HepG2 (cell line): ENCODE results near the gene ZNF816. TPM values are rescaled to one million over a fixed set of nuclear protein-coding genes. Genes with fewer than 3 reads are reported as not detected.

Source experiments
- GZF1 ChIP-seq: sonication (generic); formaldehyde crosslinking; IDR thresholded peaks from 2 replicates; pipeline ENCODE4 v1.5.1; 2020; ENCODE audit warnings: mild to moderate bottlenecking, missing genetic modification reagents
- MTA1 ChIP-seq: sonication (generic); formaldehyde crosslinking; IDR thresholded peaks from 2 replicates; pipeline ENCODE4 v1.4.0; 2020; ENCODE audit warnings: missing genetic modification reagents, mild to moderate bottlenecking, borderline replicate concordance
- MYC ChIP-seq: sonication (generic); formaldehyde crosslinking; IDR thresholded peaks from 2 replicates; pipeline ENCODE4 v1.9.0; 2021; ENCODE audit warnings: missing genetic modification reagents, borderline replicate concordance
- NCOA5 ChIP-seq: sonication (generic); formaldehyde crosslinking; IDR thresholded peaks from 2 replicates; pipeline ENCODE4 v1.4.0; 2020; ENCODE audit warnings: missing genetic modification reagents
- RXRB ChIP-seq: IDR thresholded peaks from 2 replicates; pipeline ENCODE4 v1.6.1; 2016; ENCODE audit warnings: borderline replicate concordance, missing genetic modification reagents, missing compliant biosample characterization
- SP4 ChIP-seq: sonication (generic); formaldehyde crosslinking; IDR thresholded peaks from 2 replicates; pipeline ENCODE4 v1.8.1; 2023; ENCODE audit warnings: mild to moderate bottlenecking, missing genetic modification reagents
- ZNF274 ChIP-seq: sonication (generic); formaldehyde crosslinking; IDR thresholded peaks from 2 replicates; pipeline ENCODE4 v1.5.1; 2020; ENCODE audit warnings: mild to moderate bottlenecking, missing genetic modification reagents
- ZNF556 ChIP-seq: sonication (generic); formaldehyde crosslinking; IDR thresholded peaks from 2 replicates; pipeline ENCODE4 v1.4.0; 2020; ENCODE audit warnings: mild to moderate bottlenecking, missing genetic modification reagents, borderline replicate concordance
- ZNF557 ChIP-seq: sonication (generic); formaldehyde crosslinking; IDR thresholded peaks from 2 replicates; pipeline ENCODE4 v1.4.0; 2020; ENCODE audit warnings: missing genetic modification reagents
- polyA plus RNA-seq, 8 experiments: library from polyadenylated mRNA; depleted of rRNA in 3 of 8; stranded (reverse) in 7 of 8; unstranded in 1 of 8; fragments of >200 nt; fragmentation: Illumina TruSeq in 4 of 8; extraction: Trizol in 4 of 8; gene quantifications; 2 replicates each; pipeline versions ENCODE4 v1.2.1 to v1.2.3, GENCODE V29; 2011 to 2016; ENCODE audit warnings: low read depth in 4 of 8, missing spikeins in 1 of 8, mixed read lengths in 1 of 8; ENCODE audit not compliant: insufficient read depth in 1 of 8
- total RNA-seq, 5 experiments: library from RNA; depleted of rRNA; stranded (reverse); fragments of >200 nt; fragmentation: Illumina TruSeq; extraction: Trizol; gene quantifications; 2 replicates each; pipeline ENCODE4 v1.2.3, GENCODE V29; 2016; ENCODE audit warnings: low read depth in 1 of 5
- TF ChIP-seq, protein P1 (sequence below): IDR thresholded peaks from 2 replicates; pipeline ENCODE4 v1.6.1; 2012; ENCODE audit warnings: inconsistent platforms
- TF ChIP-seq, protein P2 (sequence below): IDR thresholded peaks from 2 replicates; pipeline ENCODE4 v1.6.1; 2016
- TF ChIP-seq, protein P3 (sequence below): sonication (generic); formaldehyde crosslinking; IDR thresholded peaks from 2 replicates; pipeline ENCODE4 v1.5.1; 2020; ENCODE audit warnings: mild to moderate bottlenecking, missing genetic modification reagents, moderate library complexity
- TF ChIP-seq, protein P4 (sequence below): sonication (generic); formaldehyde crosslinking; IDR thresholded peaks from 2 replicates; pipeline ENCODE4 v1.4.0; 2020; ENCODE audit warnings: mild to moderate bottlenecking, missing genetic modification reagents
- TF ChIP-seq, protein P5 (sequence below): sonication (generic); formaldehyde crosslinking; conservative IDR thresholded peaks from 2 replicates; pipeline ENCODE4 v1.8.0; 2022; ENCODE audit warnings: mild to moderate bottlenecking, moderate library complexity, missing genetic modification reagents
- TF ChIP-seq, protein P6 (sequence below): sonication (generic); formaldehyde crosslinking; IDR thresholded peaks from 2 replicates; pipeline ENCODE4 v1.5.1; 2020; ENCODE audit warnings: mild to moderate bottlenecking, moderate library complexity, missing genetic modification reagents

The ZNF816 gene
- total and polyA plus RNA-seq, 2 of the 13 experiments (the other 11 are each of a cell fraction or from before 2014, with no cell fraction given): 5.2 to 14.1 TPM

DNA sequence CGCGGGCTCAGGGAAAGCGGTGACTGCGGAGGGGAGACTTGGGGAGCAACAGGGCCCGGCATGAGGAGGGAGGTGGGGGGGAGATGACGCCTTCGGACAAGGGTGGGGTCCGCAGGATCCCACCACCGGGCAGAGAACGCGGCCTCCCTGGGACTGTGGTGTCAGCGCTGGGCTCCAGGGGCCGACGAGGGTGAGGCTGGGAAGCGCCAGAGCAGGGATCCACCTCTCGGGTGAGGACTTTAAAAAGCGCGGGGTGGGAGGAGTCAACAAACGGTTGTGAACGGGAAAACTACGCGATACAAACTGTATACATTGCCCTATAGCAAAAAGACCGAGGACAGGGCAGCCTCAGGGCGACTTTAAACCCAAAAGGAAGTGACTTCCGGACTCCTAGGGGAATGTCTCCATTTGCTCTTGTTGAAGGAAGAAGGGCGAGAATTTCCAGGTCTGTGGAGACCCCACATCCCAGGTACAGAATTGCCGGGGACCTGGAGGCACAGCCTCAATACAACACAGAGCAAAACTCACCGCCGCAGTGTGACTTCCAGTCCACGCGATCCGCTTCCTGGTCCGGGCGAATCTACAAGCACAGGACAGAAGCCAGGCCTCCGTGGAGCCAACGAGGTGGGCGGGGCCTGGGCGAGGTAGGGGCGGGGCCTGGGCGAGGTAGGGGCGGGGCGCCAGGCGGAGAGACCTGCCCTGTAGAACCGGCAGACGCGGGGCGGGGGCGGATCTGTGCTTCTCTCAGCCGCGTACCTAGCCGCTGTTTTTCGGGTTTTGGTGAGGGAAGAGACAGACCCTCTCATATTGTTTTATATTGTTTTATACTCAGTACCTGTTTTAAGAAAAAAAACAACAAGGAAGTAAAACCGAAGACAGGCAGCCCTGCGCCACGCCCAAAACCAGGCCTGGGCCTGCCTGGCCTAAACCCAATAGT, 39.6 kb downstream of the ZNF816 start, which contains the start of gene ZNF888 (continued):
- TF ChIP-seq, protein P1, sequence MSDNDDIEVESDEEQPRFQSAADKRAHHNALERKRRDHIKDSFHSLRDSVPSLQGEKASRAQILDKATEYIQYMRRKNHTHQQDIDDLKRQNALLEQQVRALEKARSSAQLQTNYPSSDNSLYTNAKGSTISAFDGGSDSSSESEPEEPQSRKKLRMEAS: 0 out of 2 replicates have a peak, but pooled peaks have one; percentile 6
- TF ChIP-seq, protein P2, sequence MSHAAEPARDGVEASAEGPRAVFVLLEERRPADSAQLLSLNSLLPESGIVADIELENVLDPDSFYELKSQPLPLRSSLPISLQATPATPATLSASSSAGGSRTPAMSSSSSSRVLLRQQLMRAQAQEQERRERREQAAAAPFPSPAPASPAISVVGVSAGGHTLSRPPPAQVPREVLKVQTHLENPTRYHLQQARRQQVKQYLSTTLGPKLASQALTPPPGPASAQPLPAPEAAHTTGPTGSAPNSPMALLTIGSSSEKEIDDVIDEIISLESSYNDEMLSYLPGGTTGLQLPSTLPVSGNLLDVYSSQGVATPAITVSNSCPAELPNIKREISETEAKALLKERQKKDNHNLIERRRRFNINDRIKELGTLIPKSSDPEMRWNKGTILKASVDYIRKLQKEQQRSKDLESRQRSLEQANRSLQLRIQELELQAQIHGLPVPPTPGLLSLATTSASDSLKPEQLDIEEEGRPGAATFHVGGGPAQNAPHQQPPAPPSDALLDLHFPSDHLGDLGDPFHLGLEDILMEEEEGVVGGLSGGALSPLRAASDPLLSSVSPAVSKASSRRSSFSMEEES (CRISPR knock-in tag): 0 out of 2 replicates have a peak, but pooled peaks have one; percentile 5
- TF ChIP-seq, protein P3, sequence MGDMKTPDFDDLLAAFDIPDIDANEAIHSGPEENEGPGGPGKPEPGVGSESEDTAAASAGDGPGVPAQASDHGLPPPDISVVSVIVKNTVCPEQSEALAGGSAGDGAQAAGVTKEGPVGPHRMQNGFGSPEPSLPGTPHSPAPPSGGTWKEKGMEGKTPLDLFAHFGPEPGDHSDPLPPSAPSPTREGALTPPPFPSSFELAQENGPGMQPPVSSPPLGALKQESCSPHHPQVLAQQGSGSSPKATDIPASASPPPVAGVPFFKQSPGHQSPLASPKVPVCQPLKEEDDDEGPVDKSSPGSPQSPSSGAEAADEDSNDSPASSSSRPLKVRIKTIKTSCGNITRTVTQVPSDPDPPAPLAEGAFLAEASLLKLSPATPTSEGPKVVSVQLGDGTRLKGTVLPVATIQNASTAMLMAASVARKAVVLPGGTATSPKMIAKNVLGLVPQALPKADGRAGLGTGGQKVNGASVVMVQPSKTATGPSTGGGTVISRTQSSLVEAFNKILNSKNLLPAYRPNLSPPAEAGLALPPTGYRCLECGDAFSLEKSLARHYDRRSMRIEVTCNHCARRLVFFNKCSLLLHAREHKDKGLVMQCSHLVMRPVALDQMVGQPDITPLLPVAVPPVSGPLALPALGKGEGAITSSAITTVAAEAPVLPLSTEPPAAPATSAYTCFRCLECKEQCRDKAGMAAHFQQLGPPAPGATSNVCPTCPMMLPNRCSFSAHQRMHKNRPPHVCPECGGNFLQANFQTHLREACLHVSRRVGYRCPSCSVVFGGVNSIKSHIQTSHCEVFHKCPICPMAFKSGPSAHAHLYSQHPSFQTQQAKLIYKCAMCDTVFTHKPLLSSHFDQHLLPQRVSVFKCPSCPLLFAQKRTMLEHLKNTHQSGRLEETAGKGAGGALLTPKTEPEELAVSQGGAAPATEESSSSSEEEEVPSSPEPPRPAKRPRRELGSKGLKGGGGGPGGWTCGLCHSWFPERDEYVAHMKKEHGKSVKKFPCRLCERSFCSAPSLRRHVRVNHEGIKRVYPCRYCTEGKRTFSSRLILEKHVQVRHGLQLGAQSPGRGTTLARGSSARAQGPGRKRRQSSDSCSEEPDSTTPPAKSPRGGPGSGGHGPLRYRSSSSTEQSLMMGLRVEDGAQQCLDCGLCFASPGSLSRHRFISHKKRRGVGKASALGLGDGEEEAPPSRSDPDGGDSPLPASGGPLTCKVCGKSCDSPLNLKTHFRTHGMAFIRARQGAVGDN (CRISPR knock-in tag): peak; percentile 49
- TF ChIP-seq RXRB (CRISPR knock-in tag): peak; percentile 13; the same call in 1 of the 2 replicates
- TF ChIP-seq, protein P4, sequence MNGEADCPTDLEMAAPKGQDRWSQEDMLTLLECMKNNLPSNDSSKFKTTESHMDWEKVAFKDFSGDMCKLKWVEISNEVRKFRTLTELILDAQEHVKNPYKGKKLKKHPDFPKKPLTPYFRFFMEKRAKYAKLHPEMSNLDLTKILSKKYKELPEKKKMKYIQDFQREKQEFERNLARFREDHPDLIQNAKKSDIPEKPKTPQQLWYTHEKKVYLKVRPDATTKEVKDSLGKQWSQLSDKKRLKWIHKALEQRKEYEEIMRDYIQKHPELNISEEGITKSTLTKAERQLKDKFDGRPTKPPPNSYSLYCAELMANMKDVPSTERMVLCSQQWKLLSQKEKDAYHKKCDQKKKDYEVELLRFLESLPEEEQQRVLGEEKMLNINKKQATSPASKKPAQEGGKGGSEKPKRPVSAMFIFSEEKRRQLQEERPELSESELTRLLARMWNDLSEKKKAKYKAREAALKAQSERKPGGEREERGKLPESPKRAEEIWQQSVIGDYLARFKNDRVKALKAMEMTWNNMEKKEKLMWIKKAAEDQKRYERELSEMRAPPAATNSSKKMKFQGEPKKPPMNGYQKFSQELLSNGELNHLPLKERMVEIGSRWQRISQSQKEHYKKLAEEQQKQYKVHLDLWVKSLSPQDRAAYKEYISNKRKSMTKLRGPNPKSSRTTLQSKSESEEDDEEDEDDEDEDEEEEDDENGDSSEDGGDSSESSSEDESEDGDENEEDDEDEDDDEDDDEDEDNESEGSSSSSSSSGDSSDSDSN (CRISPR knock-in tag): peak; percentile 39; the same call in 1 of the 2 replicates
- TF ChIP-seq MTA1 (CRISPR knock-in tag): 0 out of 2 replicates have a peak, but pooled peaks have one; percentile 31
- TF ChIP-seq, protein P5, sequence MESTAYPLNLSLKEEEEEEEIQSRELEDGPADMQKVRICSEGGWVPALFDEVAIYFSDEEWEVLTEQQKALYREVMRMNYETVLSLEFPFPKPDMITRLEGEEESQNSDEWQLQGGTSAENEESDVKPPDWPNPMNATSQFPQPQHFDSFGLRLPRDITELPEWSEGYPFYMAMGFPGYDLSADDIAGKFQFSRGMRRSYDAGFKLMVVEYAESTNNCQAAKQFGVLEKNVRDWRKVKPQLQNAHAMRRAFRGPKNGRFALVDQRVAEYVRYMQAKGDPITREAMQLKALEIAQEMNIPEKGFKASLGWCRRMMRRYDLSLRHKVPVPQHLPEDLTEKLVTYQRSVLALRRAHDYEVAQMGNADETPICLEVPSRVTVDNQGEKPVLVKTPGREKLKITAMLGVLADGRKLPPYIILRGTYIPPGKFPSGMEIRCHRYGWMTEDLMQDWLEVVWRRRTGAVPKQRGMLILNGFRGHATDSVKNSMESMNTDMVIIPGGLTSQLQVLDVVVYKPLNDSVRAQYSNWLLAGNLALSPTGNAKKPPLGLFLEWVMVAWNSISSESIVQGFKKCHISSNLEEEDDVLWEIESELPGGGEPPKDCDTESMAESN (CRISPR knock-in tag): 0 out of 2 replicates have a peak, but pooled peaks have one; percentile 27
- peak; percentile 49; the same call in 1 of the 2 replicates for TF ChIP-seq MYC (CRISPR knock-in tag)
- TF ChIP-seq ZNF274: 0 out of 2 replicates have a peak, but pooled peaks have one; percentile 10
- TF ChIP-seq SP4 (CRISPR knock-in tag): peak; percentile 57
- TF ChIP-seq, protein P6, sequence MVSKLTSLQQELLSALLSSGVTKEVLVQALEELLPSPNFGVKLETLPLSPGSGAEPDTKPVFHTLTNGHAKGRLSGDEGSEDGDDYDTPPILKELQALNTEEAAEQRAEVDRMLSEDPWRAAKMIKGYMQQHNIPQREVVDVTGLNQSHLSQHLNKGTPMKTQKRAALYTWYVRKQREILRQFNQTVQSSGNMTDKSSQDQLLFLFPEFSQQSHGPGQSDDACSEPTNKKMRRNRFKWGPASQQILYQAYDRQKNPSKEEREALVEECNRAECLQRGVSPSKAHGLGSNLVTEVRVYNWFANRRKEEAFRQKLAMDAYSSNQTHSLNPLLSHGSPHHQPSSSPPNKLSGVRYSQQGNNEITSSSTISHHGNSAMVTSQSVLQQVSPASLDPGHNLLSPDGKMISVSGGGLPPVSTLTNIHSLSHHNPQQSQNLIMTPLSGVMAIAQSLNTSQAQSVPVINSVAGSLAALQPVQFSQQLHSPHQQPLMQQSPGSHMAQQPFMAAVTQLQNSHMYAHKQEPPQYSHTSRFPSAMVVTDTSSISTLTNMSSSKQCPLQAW (CRISPR knock-in tag): peak; percentile 12
- no peak for TF ChIP-seq NCOA5 (CRISPR knock-in tag)
- TF ChIP-seq ZNF556 (CRISPR knock-in tag): 0 out of 2 replicates have a peak, but pooled peaks have one; percentile 27
- TF ChIP-seq GZF1 (CRISPR knock-in tag): no peak
- no peak for TF ChIP-seq ZNF557 (CRISPR knock-in tag)
